Neutrophil (primary cell): ENCODE results near the gene MEPCE.

ENCODE experiments used
- H3K27ac ChIP-seq: fragments of 200-600 bp; sonication (generic); 2 replicates; pipeline ENCODE4 v1.5.1; 2016; ENCODE audit warnings: mild to moderate bottlenecking, moderate library complexity
- H3K27me3 ChIP-seq: fragments of 200-600 bp; sonication (generic); 2 replicates; pipeline ENCODE4 v1.6.0; 2016; ENCODE audit warnings: mild to moderate bottlenecking
- H3K36me3 ChIP-seq: fragments of 200-600 bp; sonication (generic); 2 replicates; pipeline ENCODE4 v1.5.1; 2017
- H3K4me1 ChIP-seq, 2 experiments: fragments of 200-600 bp in 1 of 2; sonication (generic) in 1 of 2; 1 replicate in 1 of 2; 2 replicates in 1 of 2; pipeline versions ENCODE4 v1.5.1 to v1.6.1; 2013 to 2016; ENCODE audit warnings: low read depth in 1 of 2, low read length in 1 of 2, mild to moderate bottlenecking in 1 of 2, moderate library complexity in 1 of 2; ENCODE audit not compliant: control insufficient read depth in 1 of 2, insufficient read depth in 1 of 2
- H3K4me3 ChIP-seq, 2 experiments: fragments of 200-600 bp in 1 of 2; sonication (generic) in 1 of 2; 1 replicate in 1 of 2; 2 replicates in 1 of 2; pipeline ENCODE4 v1.5.1; 2013 to 2016; ENCODE audit warnings: low read depth in 1 of 2, low read length in 1 of 2, mild to moderate bottlenecking in 1 of 2, moderate library complexity in 1 of 2
- H3K9me3 ChIP-seq: fragments of 200-600 bp; sonication (generic); 2 replicates; pipeline ENCODE4 v1.5.1; 2016
- CTCF ChIP-seq: fragments of 200-600 bp; sonication (generic); IDR thresholded peaks from 2 replicates; pipeline ENCODE4 v1.5.1; 2016; ENCODE audit warnings: antibody characterized with exemption

The MEPCE gene

GRCh38 chr7:100387695-100388094 lies 41.9 kb upstream of the MEPCE start:
- Histone ChIP-seq H3K4me1 (peaks cover 8 to 15% of the 10 kb centered on the region in 2 experiments), H3K9me3 (no peaks in the 10 kb centered on the region), H3K27me3 (no peaks in the 10 kb centered on the region), H3K4me3 (no peak overlapping the region), H3K36me3 (peaks cover 68% of the 10 kb centered on the region), H3K27ac (peak overlapping the region; percentile 18)
- TF ChIP-seq CTCF: no peak

DNA sequence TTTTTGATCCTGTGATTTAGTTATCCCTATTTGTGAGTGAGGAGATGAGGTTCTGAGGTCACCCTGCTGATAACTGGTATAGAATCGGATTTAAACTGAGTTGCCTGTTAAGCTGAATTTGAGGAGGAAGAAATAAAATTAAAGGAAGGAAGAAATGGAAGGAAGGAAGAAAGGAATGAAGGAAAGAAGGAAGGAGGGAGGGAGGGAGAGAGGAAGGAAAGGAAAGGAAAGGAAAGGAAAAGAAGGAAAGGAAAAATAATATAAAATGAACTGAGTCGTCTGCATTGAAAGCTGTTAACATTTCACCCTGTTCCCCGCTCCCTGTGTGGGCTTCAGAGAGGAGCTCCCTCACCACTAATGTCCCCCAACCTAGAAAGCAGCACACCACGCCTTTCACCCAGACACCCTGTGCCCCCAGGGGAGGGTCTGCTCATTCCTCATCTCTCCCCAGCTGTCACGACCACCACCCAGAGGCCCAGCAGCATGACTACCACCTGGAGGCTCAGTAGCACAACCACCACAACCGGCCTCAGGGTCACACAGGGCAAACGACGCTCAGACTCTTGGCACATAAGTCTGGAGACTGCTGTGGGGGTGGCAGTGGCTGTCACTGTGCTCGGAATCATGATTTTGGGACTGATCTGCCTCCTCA lies 40.1 kb upstream of the MEPCE start:
- Histone ChIP-seq H3K36me3 (peaks cover 66% of the 10 kb centered on the region), H3K4me1 (peaks cover 10 to 16% of the 10 kb centered on the region in 2 experiments), H3K27ac (no peak overlapping the region), H3K4me3 (no peak overlapping the region), H3K9me3 (no peaks in the 10 kb centered on the region), H3K27me3 (no peaks in the 10 kb centered on the region)
- TF ChIP-seq CTCF: no peak

DNA sequence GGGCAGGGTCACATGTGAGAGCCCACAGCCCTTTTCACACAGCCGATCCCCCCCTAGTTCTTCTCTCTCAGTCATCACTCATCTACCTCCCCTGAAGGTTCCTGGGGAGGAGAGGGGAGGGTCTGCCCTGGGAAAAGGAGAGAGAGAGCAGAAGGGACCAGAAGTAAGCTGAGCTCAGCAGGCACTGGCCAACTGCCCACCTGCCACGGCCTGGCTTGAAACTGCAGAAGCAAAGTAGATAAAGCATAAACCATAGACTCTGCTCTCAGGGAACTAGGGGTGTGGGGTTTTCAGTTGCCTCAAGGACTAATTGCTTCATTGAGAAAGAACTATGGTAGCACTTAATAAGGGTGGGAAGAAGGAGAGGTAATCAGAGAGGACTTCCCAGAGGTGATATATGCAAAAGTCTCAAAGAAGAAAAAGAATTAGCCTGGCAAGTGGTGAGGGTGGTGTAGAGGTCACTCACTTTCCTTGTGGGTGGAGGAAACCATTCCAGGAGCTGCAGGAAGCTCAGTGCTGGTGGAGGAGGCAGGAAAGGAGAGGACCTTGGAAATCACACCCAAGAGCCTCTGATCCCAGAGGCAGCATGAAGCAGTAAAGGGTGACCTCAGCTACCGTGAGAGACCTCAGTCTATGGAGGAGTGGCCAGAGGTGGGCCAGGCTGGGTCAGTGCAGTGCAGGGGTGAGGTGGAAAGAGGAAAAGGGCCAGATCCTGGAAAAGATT lies 39.2 kb upstream of the MEPCE start:
- H3K36me3 ChIP-seq: peaks cover 67% of the 10 kb centered on the region
- H3K9me3 ChIP-seq: no peaks in the 10 kb centered on the region
- no peaks in the 10 kb centered on the region for H3K27me3 ChIP-seq
- no peak for TF ChIP-seq CTCF
- H3K27ac ChIP-seq: no peak overlapping the region
- no peak overlapping the region for H3K4me3 ChIP-seq
- H3K4me1 ChIP-seq: peaks cover 10 to 16% of the 10 kb centered on the region in 2 experiments

- Histone ChIP-seq H3K27ac (peak overlapping the region; percentile 56), H3K4me3 (no peak overlapping the region), H3K36me3 (peaks cover 75% of the 10 kb centered on the region), H3K4me1 (peaks cover 26 to 31% of the 10 kb centered on the region in 2 experiments), H3K9me3 (no peaks in the 10 kb centered on the region), H3K27me3 (no peaks in the 10 kb centered on the region)
- no peak for TF ChIP-seq CTCF
Measured at GRCh38 chr7:100393233-100393905, 36.3 kb upstream of the MEPCE start.

DNA sequence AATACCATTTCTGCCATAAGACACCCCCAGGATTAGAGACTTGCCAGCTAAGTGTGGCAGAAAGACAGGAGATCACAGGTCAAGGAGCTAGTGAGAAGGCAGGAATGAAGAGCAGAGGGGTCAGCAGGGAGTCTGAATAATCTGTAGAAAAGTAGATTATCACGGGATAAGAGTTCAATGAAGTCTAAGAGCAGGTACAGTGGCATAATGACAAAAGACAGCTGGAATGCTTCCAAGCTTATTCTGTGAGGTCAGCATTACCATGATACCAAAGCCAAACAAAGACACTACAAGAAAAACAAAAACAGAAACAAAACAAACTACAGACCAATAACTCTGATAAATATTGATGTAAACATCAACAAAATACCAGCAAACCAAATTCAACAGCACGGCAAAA lies 35.6 kb upstream of the MEPCE start:
- Histone ChIP-seq H3K36me3 (peaks cover 82% of the 10 kb centered on the region), H3K4me1 (peaks cover 26 to 31% of the 10 kb centered on the region in 2 experiments), H3K4me3 (no peak overlapping the region), H3K9me3 (no peaks in the 10 kb centered on the region), H3K27me3 (no peaks in the 10 kb centered on the region), H3K27ac (peak overlapping the region; percentile 56)
- no peak for TF ChIP-seq CTCF
